Measurements from ENCODE around the gene ADAT3. TPM values are rescaled to one million over a fixed set of nuclear protein-coding genes. Genes with fewer than 3 reads are reported as not detected.

Gene ADAT3
- polyA plus RNA-seq, 1 of the 3 experiments (the other 2 are of a cell fraction): 2.8 TPM

DNA sequence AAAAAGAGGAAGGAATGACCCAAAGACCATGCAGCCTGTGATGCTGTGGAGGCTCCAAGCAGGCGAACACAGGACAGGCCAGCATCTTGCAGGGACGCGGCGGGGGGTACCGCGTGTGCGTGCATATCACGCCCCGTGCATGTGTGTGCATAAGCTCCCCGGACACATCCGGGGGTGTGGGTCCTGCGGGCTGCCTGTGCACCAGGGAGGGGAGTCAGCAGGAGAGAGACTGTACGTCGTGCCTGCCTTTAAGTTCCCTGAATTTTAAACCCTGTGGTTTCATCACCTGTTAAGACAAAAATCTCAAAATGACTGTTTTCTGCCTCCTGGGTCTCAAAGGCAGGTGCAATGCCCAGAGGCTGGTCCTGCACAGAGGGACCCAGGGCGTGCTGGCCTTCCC is 16.6 kb downstream of the ADAT3 start:
- Histone ChIP-seq H3K79me2 (ENCODE audit: insufficient read depth) (no peaks in the 10 kb centered on the region), H3K27me3 (ENCODE audit: insufficient read depth) (no peaks in the 10 kb centered on the region), H3F3A (replicated peaks; ENCODE audit: insufficient read depth) (no peaks in the 10 kb centered on the region), H3K9ac (no peak overlapping the region), H4K20me1 (ENCODE audit: insufficient read depth) (no peaks in the 10 kb centered on the region), H3K27ac (ENCODE audit: low read depth in 2 of 2, low read length in 1 of 2) (no peak overlapping the region), H2AFZ (ENCODE audit: low read depth) (no peak overlapping the region), H3K36me3 (replicated peaks in 1 of 2; ENCODE audit: control insufficient read depth in 1 of 2, insufficient read depth in 2 of 2, low read length in 1 of 2) (peaks cover 0 to 37% of the 10 kb centered on the region in 2 experiments), H3K9me2 (no peaks in the 10 kb centered on the region), H3K4me1 (ENCODE audit: control insufficient read depth in 1 of 2, insufficient read depth in 2 of 2, low read depth in 1 of 2, low read length in 1 of 2) (no peaks in the 10 kb centered on the region), H3K9me3 (no peaks in the 10 kb centered on the region), H3K4me2 (no peak overlapping the region), H3K4me3 (ENCODE audit: low read depth in 2 of 2, low read length in 1 of 2) (no peak overlapping the region)
- TF ChIP-seq POLR2AphosphoS5 (IDR thresholded peaks at IDR 0.05; ENCODE audit: low read depth, low read length) (no peak), ZBTB33 (IDR thresholded peaks at IDR 0.05; ENCODE audit: borderline replicate concordance, low read depth) (no peak), CHD2 (IDR thresholded peaks at IDR 0.05; ENCODE audit: low read length, partially characterized antibody) (no peak), IRF3 (IDR thresholded peaks at IDR 0.05; ENCODE audit: low read depth, low read length) (no peak), MAX (IDR thresholded peaks at IDR 0.05; ENCODE audit: low read depth) (no peak), ELF1 (IDR thresholded peaks at IDR 0.05) (no peak), GABPA (IDR thresholded peaks at IDR 0.05; ENCODE audit: low read depth) (no peak)
- no peak for DNase-seq
- WGBS (ENCODE audit: low lambda C conversion rate): 98% methylated on average over 14 of the region's 15 CpGs
- CTCF ChIA-PET: no interaction called here
- POLR2A ChIA-PET: no interaction called here

- no peaks in the 10 kb centered on the region for H4K20me1 ChIP-seq (ENCODE audit: insufficient read depth)
- WGBS (ENCODE audit: low lambda C conversion rate): 92% methylated on average over 19 of the region's 23 CpGs
- TF ChIP-seq RAD21 (IDR thresholded peaks at IDR 0.05; ENCODE audit: low read length) (no peak), RCOR1 (IDR thresholded peaks at IDR 0.05; ENCODE audit: low read length) (no peak), CHD2 (IDR thresholded peaks at IDR 0.05; ENCODE audit: low read length, partially characterized antibody) (no peak), YY1 (IDR thresholded peaks at IDR 0.05; ENCODE audit: low read depth) (no peak), FOXM1 (IDR thresholded peaks at IDR 0.05; ENCODE audit: low read depth) (no peak), GABPA (IDR thresholded peaks at IDR 0.05; ENCODE audit: low read depth) (no peak), MXI1 (IDR thresholded peaks at IDR 0.05; ENCODE audit: low read depth, low read length) (no peak), ELF1 (IDR thresholded peaks at IDR 0.05) (no peak), PBX3 (IDR thresholded peaks at IDR 0.05) (no peak), POLR2AphosphoS5 (IDR thresholded peaks at IDR 0.05; ENCODE audit: low read depth, low read length) (no peak), TCF12 (IDR thresholded peaks at IDR 0.05) (no peak), USF1 (IDR thresholded peaks at IDR 0.05; ENCODE audit: borderline replicate concordance, low read depth) (no peak), TAF1 (IDR thresholded peaks at IDR 0.05; ENCODE audit: borderline replicate concordance, low read depth, low read length) (no peak), CTCF (IDR thresholded peaks at IDR 0.05) (no peak)
- CTCF ChIA-PET: interaction anchor here (1.1 to 1.8 kb wide), 2 partner anchors 25 to 387 kb away, joined by 3 read pairs; no protein-coding TSS in a partner anchor
- no peak overlapping the region for H3K4me3 ChIP-seq (ENCODE audit: low read depth in 2 of 2, low read length in 1 of 2)
- no peak overlapping the region for H3K9ac ChIP-seq
- no peak overlapping the region for H3K27ac ChIP-seq (ENCODE audit: low read depth in 2 of 2, low read length in 1 of 2)
- H3K79me2 ChIP-seq (ENCODE audit: insufficient read depth): no peaks in the 10 kb centered on the region
- no peaks in the 10 kb centered on the region for H3K9me2 ChIP-seq
- H3K27me3 ChIP-seq (ENCODE audit: insufficient read depth): no peaks in the 10 kb centered on the region
- no peaks in the 10 kb centered on the region for H3K9me3 ChIP-seq
- no peak for DNase-seq
- no peaks in the 10 kb centered on the region for H3F3A ChIP-seq (replicated peaks; ENCODE audit: insufficient read depth)
- no peak overlapping the region for H3K4me2 ChIP-seq
- H3K4me1 ChIP-seq (ENCODE audit: control insufficient read depth in 1 of 2, insufficient read depth in 2 of 2, low read depth in 1 of 2, low read length in 1 of 2): no peaks in the 10 kb centered on the region
- H3K36me3 ChIP-seq (replicated peaks in 1 of 2; ENCODE audit: control insufficient read depth in 1 of 2, insufficient read depth in 2 of 2, low read length in 1 of 2): peaks cover 0 to 34% of the 10 kb centered on the region in 2 experiments
- H2AFZ ChIP-seq (ENCODE audit: low read depth): no peak overlapping the region
- POLR2A ChIA-PET: no interaction called here
These were observed 17.6 kb downstream of the ADAT3 start for GRCh38 chr19:1922803-1923202.
